Head of caudate nucleus (tissue), 42 donors: ENCODE data around the gene GCLM.
"Not testable (repeated sequence)": the region's sequence is repeated elsewhere in the genome, so short reads cannot be mapped to it uniquely, and the experiment has no call there.

Experiments
- DNase-seq, 42 donors: peaks; one replicate each; pipeline versions ENCODE4 v3.0.0 to v3.0.0-alpha.2; 2020 to 2021; ENCODE audit warnings: mixed read lengths in 7 of 42
- intact Hi-C: fragments of 100-400 bp; cut with DNase I; formaldehyde crosslinking; loops from one replicate; pipeline ENCODE4 v1.15.0; 2022

Gene GCLM

DNA sequence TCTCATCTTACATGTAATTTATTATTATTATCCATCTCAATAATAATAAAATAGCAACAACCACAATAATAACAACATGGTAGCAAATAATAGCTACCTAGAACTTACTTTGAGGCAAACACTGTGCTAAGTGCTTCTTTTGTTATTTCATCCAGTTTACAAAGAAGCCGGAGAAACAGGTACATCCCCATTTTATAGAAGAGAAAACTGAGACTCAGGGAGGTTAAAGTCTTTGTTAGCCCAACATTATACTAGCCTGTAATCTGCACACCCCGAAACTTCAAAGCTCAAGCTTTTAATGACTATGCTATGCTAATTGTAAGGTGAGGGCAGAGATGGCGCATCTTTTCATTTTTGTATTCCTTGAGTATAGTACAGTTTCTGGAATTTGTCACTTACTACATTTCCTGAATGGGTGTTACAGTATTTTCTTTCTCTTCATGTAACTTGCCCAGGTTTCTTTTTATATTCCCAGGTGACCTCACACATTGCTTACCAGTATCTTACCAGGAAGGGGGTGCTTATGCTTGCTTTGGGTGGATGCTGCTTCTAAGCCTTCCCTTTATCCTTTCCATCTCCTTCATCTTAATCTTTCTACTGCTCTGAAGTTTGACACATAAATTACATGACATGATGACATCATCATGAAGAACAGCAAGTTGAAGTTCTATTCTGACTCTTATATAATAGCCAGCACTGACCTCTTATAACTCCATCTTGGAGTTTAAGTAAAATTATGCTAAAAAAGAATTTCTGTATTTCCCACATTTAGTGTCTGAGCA, 8.3 kb downstream of the GCLM start:
- intact Hi-C loops = no loop called here
- DNase-seq = no peak

DNA sequence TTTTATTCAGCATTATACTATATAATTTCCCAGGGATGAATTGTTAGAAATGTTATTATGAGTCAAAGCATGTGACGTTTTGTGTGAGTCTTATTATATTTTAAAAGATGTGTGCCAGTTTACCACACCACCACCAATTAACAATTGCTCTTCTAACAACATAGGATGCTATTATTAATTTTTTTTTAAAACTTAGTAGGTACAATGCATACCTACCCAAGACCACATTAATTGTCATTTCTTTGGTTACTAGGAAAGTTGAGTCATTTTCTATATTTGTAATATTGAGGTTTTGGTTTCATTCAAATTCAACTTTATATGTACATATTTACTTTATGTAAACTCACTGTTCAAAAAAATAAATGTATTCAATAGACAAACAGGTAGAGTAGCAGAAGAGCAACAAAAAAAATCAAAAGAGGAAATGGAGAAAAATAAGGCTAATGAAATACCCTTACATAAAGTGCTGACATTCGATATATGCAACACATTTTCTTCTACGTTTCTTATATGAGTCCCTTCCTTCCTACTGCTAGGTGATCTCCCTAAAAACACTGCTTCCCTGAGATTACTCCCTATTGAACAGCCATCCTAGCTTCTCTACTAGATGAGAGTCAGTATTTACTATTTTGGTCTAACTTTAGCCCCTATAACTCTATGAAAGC, 9.6 kb downstream of the GCLM start:
- intact Hi-C loops = no loop called here
- no peak for DNase-seq

DNA sequence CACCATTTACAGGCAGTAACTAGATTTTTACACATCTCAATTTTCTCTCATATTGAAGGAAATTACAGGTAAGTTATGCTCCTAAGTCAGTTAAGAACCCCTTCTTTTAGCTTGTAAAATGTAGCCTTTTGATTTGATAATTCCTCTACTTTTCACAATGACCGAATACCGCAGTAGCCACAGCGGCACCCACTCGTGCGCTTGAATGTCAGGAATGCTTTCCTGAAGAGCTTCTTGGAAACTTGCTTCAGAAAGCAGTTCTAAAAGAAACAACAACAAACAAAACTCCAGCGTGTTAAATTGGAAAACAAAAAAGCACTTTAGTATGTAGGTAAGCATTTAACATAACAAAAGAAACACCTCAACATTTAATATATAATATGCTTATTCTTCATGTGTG, 20.3 kb downstream of the GCLM start:
- intact Hi-C loops = no loop called here
- DNase-seq = no peak

DNA sequence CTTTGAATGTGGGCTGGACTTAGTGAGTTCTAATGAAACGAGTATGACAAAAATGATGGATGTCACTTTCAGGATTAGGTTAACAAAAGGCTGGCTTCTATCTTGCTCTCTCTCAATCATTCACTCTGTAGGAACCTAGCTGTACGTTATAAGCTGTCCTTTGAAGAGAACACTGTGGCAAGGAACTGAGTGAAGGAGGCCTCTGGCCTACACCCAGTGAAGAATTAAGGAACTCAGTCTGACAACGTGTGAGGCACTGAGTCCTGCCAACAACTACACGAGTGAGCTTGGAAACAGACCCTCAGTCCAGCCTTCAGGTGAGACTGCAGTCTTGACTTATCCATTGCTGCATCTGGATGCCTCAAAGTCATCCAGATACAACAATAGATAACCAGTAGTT, 27.0 kb downstream of the GCLM start:
- no peak for DNase-seq
- intact Hi-C loops = no loop called here

DNA sequence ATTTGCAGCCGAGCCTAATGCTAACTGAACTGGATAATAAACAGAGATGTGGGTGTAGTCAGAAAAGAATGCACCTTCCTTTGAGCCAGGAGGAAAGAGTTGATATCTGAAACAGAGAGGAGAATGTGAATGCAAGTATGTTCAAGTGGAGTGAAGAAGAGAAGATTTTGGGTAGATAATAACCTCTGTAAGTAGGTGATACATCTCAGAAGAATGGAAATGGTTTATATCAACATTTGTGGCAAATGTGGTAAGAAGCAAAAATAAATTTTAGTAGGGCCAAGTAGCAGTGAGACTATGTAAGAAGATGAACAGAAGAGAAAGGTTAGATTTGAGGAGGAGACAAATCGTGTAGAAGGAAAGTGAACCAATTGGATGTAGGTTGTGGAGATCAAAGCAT, 28.5 kb downstream of the GCLM start:
- DNase-seq = no peak
- intact Hi-C loops = no loop called here

DNA sequence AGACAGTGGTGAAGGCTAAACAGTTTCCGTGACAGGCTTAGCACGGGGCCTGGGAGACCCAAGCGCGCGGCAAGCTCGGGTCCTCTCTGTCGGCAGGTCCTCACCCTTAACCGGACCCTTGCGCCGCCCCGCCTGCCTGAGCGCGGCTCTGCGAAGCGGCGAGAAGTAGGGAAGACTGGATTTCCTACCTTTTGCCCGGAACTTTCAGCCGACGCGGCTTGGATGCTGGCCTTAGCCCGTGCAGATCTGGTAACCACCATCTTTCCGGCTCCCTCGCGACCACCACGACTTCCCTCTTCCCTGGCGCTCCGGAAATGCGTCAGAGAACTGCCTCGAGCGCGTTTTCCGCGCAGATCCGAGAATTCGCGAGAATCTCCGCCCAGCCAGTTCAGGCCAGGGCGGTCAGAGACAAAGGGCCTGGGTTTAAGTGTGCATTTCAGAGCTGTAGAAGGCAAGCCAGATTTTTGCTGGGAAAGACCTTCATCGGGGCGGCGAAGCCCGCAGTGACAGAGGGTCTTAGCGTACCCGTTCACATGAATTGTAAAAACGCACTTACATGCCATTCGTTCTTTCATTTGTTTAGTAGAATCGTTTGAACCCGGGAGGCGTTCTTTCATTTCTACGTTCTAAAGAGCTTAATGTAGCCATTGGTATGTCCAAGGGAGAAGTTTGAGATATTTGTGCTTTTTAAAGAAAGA, 30.2 kb downstream of the GCLM start, which contains the start of gene DNTTIP2:
Gene DNTTIP2, minus strand, starts transcription at position 318 of the 698 bp plus-strand sequence. Its CDS starts 58 bp downstream, at position 260.
- intact Hi-C loops = no loop called here
- DNase-seq = peak; percentile 87 to 97 (median 94)

DNA sequence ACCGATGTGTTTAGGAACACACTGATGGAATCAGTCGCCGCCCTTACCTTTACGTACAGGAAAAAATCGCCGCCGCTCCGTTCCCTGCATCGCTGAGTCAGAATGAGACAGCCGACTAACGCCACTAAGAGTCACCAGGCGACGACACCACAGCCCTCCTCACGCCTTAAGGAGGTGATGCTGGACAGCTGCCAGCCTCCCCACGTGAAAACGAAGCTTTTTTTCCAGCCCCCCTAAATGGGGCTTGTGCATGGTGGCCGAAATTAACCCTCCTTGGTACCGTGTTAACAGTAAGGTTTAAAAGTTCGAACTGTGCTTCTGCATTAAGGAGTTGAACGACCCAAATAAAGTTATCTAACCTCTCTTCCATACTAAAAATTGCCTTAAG, 30.7 kb downstream of the GCLM start:
- DNase-seq = peak in 40 of 42 donors; percentile 8 to 63 (median 34)
- intact Hi-C loops = no loop called here

DNA sequence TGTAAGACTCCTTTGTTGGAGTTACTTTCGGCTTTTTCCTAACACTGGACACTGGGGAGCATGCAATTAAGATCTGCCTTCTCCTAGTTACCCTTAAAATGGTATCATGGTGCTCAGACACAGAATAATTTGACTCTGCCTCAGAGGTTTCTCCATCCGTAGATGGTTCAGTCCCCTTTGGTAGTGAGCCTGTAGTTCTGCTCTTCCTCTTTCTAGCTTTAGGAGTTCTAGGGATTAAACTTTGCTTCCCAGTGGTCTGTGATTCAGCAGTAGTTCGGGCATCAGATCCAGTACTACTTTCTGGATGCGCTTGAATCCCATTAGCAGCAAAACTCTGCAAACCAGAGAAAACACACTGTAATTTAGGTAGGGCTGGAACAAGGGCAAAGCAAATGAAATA, 31.7 kb downstream of the GCLM start:
- intact Hi-C loops = no loop called here
- DNase-seq = no peak

DNA sequence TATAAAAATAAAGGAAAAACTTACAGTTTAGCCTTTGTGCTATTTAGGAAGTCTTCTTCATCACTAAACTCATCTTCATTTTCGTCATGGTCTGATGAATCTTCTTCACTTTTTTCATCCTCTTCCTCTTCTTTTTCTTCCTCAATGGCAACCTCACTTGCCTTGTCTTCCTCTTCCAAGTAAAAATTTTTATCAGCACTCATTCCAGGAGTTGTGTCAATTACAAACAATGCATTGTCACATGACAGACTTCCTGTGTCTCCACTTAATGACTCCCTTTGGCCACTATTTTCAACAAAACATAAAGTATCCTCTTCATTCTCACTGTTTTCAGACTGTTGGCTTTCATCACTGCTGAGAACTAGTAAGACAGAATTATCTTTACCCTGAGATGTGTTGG, 33.0 kb downstream of the GCLM start:
- intact Hi-C loops = no loop called here
- DNase-seq = no peak

DNA sequence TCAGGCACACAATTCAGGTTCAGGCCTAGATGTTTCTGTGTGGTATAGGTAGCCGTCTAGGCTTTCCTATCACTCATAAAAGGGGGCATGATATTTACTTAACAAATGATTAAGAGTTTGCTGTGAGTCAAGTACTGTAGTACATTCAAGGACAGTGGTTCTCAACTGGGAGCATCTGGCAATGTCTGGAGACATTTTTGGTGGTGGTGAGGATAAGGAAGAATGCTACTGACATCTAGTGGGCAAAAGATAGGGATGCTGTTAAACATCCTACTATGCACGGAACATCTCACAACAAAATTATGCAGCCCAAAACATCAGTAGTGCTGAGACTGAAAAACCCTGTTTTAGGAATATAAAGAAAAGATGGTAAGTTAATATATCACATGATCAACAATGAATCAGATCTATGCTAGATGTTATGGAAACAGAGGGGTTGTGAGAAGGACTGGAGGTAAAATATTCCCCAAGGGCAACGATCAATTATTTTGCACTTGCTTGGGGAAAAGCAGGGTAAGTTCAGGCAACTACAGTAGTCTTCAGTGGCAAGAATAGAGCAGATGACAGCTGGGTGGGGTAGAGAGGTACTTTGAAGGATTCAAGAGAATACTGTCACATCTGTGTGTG, 35.1 kb downstream of the GCLM start:
- peak in 1 of 42 donors; percentile 14 for DNase-seq
- intact Hi-C loops = no loop called here

DNA sequence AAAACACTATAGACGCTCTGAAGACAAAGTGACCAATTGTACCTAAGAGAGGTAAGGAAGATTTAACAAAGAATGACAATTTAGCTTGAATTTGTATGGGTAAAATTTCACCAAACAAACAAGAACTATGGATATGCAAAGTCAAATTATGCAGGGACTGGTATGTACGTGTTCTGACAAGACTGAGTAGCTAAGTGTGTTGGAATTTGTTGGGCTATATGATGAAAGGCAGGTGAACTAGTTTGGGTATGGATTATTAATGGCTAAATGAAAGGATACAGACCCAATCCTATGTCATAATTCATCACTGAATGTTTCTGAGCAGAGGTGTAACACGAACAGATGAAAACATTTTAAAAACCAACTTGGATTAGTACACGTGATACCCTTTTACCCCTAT, 37.9 kb downstream of the GCLM start:
- intact Hi-C loops = no loop called here
- no peak for DNase-seq

DNA sequence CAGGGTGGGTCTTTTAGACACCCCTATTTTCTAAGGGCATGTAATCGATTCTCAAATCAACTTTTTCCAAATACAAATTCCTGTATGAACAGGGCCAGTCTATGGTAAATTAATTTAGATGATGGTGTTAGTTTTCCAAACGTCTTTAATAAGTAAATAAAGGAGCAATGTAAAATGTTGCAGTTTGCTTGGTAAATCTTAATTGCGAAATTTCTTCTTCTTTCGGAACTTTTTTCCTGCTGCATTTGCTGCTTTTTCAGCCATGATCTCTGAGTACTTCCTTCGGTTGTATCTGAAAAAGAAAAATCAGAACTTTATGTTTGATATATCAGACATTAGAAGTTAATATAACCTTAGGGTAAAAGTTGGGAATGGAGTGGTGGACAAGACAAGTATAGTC, 39.6 kb downstream of the GCLM start:
- intact Hi-C loops = no loop called here
- DNase-seq = no peak

DNA sequence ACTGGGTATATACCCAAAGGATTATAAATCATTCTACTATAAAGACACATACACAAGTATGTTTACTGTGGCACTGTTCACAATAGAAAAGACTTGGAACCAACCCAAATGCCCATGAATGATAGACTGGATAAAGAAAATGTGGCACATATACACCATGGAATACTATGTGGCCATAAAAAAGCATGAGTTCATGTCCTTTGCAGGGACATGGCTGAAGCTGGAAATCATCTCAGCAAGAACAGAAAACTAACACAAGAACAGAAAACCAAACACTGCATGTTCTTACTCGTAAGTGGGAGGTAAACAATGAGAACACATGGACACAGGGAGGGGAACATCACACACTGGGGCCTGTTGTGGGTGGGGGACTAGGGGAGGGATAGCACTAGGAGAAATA, 40.7 kb downstream of the GCLM start:
- intact Hi-C loops = not testable (repeated sequence)

DNA sequence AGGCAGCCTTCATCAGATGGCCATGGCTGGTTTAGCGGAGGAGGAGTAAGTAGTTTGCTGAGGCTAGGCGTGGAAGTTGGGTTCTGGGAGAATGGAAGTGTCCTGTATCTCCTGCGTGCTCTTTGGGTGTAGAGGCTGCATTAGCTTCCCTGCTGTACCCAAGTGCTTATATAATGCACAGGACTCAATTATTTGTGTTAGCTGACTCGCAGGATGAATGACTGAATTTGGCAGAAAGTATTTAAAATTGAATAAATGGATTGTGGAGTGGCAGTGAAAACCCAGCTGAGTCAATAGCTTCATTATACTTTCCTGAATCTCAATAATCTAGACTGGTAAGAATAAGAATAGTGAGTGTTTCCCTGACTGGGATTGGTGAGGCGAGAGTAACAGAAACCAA, 44.0 kb downstream of the GCLM start:
- intact Hi-C loops = no loop called here
- no peak for DNase-seq

More for the DNA sequence above, 40.7 kb downstream of the GCLM start:
- DNase-seq = not testable (repeated sequence)

DNA sequence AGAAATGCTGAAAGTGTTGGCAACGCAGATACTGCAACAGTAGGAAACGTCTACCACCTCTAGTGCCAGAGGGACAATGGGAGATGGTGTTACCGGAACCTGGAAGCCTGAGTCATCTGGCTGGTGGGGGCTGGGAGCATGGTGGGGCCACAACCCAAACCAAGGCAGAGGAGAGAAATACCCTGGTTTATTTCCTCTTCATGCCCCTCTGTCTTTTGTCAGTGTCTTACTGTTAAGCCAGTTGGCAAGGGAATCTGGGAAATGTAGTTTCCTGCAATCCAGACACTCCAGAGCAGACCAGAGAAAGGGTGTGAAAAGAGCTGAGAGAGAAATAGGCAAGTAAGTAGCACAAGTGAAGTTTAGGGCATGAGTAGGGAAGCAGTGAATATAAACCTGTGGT, 45.1 kb downstream of the GCLM start:
- no peak for DNase-seq
- intact Hi-C loops = no loop called here

DNA sequence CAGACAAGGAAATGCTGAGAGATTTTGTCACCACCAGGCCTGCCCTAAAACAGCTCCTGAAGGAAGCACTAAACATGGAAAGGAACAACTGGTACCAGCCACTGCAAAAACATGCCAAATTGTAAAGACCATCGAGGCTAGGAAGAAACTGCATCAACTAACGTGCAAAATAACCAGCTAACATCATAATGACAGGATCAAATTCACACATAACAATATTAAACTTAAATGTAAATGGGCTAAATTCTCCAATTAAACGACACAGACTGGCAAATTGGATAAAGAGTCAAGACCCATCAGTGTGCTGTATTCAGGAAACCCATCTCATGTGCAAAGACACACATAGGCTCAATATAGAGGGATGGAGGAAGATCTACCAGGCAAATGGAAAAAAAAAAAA, 51.6 kb downstream of the GCLM start:
- intact Hi-C loops, DNase-seq: not testable (repeated sequence)

DNA sequence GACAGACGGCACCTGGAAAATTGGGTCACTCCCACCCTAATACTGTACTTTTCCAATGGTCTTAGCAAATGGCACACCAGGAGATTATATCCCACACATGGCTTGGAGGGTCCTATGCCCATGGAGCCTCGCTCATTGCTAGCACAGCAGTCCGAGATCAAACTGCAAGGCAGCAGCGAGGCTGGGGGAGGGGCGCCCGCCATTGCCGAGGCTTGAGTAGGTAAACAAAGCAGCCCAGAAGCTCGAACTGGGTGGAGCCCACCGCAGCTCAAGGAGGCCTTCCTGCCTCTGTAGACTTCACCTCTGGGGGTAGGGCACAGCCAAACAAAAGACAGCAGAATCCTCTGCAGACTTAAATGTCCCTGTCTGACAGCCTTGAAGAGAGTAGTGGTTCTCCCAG, 53.2 kb downstream of the GCLM start:
- intact Hi-C loops, DNase-seq: not testable (repeated sequence)

DNA sequence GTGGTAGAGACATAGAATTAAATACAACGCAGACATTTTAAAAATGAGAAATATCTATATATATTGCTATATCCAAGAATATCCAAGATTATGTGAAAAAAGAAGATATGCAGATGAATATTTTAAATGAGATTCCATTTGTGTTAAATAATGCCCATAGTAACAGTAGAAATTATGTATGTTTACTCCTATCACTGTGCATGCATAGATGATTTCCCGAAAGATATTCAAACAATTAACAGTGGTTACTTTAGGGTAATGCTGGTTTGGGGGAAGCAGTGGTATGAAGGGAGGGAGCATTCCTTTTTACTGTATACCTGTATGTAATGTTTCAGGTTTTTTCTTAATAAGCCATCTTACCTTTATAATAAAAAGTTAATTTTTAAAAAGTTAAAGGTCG, 55.3 kb downstream of the GCLM start:
- DNase-seq = no peak
- intact Hi-C loops = no loop called here

DNA sequence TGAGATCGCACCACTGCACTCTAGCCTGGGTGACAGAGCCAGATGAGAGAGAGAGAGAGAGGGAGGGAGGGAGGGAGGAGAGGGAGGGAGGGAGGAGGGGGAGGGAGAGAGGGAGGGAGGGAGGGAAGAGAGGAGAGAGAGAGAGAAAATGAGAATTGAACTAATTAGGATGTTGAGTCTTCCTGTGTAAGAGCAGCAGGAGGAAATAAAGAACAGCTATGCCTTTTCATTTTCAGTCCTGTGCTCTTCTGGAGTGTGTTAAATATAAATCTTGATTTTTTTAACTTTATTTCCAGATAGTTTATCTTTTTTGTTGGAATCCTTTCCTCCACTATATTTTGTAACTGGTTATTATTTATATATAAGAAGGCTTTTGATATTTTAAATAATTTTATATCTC, 57.4 kb downstream of the GCLM start:
- intact Hi-C loops = no loop called here
- no peak for DNase-seq

DNA sequence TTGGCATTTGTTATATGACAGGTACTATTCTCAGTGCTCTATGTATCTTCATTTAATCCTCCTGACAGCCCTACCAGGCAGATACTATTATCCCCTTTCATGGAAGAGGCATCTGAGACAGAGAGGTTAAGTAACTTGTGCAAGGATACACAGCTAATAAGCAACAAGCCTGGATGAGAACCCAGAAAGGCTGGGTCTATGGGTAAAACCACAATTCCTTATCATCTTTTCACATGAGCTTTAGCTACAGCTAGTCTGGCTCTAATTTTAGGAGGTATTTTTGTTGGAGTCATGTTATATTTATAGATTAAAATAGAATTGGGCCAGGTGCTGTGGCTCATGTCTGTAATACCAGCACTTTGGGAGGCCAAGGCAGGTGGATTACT, 57.9 kb downstream of the GCLM start:
- intact Hi-C loops = no loop called here
- DNase-seq = no peak
